KMS-11 (cell line): ENCODE results near the gene ZG16B.

Experiments
- H2AFZ ChIP-seq: fragments of 200-600 bp; sonication (generic); 2 replicates; pipeline ENCODE4 v1.6.1; 2016; ENCODE audit warnings: antibody characterized with exemption, mixed run types, low read depth
- H3K27ac ChIP-seq: fragments of 200-600 bp; sonication (generic); 2 replicates; pipeline ENCODE4 v1.6.1; 2016; ENCODE audit warnings: mild to moderate bottlenecking, mixed run types
- H3K27me3 ChIP-seq: fragments of 200-600 bp; sonication (generic); 2 replicates; pipeline ENCODE4 v1.6.1; 2017; ENCODE audit warnings: mild to moderate bottlenecking, low read depth, mixed run types, moderate library complexity; ENCODE audit not compliant: insufficient read depth
- H3K36me3 ChIP-seq: fragments of 200-600 bp; sonication (generic); 2 replicates; pipeline ENCODE4 v1.6.1; 2017; ENCODE audit warnings: mild to moderate bottlenecking, mixed run types; ENCODE audit not compliant: insufficient read depth
- H3K4me1 ChIP-seq: fragments of 200-600 bp; sonication (generic); 2 replicates; pipeline ENCODE4 v1.6.1; 2016; ENCODE audit warnings: mild to moderate bottlenecking, low read depth, mixed run types; ENCODE audit not compliant: poor library complexity, severe bottlenecking
- H3K4me2 ChIP-seq: fragments of 200-600 bp; sonication (generic); 2 replicates; pipeline ENCODE4 v1.7.0; 2016; ENCODE audit warnings: mild to moderate bottlenecking, mixed run types
- H3K4me3 ChIP-seq: fragments of 200-600 bp; sonication (generic); IDR thresholded peaks from 2 replicates; pipeline ENCODE4 v1.6.1; 2017; ENCODE audit warnings: low read depth, low read length, mixed read lengths; ENCODE audit not compliant: insufficient read depth
- H3K79me2 ChIP-seq: fragments of 200-600 bp; sonication (generic); 2 replicates; pipeline ENCODE4 v1.6.1; 2016; ENCODE audit warnings: low read depth, mixed run types; ENCODE audit not compliant: insufficient read depth
- H3K9ac ChIP-seq: fragments of 200-600 bp; sonication (generic); 2 replicates; pipeline ENCODE4 v1.6.1; 2016; ENCODE audit warnings: mild to moderate bottlenecking, mixed run types
- H4K20me1 ChIP-seq: fragments of 200-600 bp; sonication (generic); 2 replicates; pipeline ENCODE4 v1.6.1; 2016; ENCODE audit warnings: mild to moderate bottlenecking, mixed run types; ENCODE audit not compliant: insufficient read depth
- CTCF ChIP-seq: fragments of 200-600 bp; sonication (generic); conservative IDR thresholded peaks from 2 replicates; pipeline ENCODE4 v1.6.1; 2017; ENCODE audit warnings: low read depth, mild to moderate bottlenecking, antibody characterized with exemption, low read length, moderate library complexity, mixed read lengths

Gene ZG16B

GRCh38 chr16:2799859-2800226 is 30.3 kb upstream of the ZG16B start:
- H3K79me2 ChIP-seq: no peaks in the 10 kb centered on the region
- H4K20me1 ChIP-seq: no peaks in the 10 kb centered on the region; the same call in 1 of the 2 replicates
- no peaks in the 10 kb centered on the region for H3K4me1 ChIP-seq
- no peak overlapping the region for H3K9ac ChIP-seq
- no peak overlapping the region for H3K27ac ChIP-seq
- no peaks in the 10 kb centered on the region for H3K36me3 ChIP-seq
- H3K4me3 ChIP-seq: no peak overlapping the region
- TF ChIP-seq CTCF: no peak
- no peak overlapping the region for H3K4me2 ChIP-seq
- H2AFZ ChIP-seq: no peak overlapping the region
- peaks cover 53% of the 10 kb centered on the region for H3K27me3 ChIP-seq

- Histone ChIP-seq H3K4me1 (no peaks in the 10 kb centered on the region), H3K27ac (no peak overlapping the region), H3K36me3 (no peaks in the 10 kb centered on the region), H3K4me2 (no peak overlapping the region), H3K4me3 (no peak overlapping the region), H3K9ac (no peak overlapping the region), H2AFZ (no peak overlapping the region), H3K79me2 (no peaks in the 10 kb centered on the region), H4K20me1 (no peaks in the 10 kb centered on the region), H3K27me3 (peaks cover 75% of the 10 kb centered on the region)
- no peak for TF ChIP-seq CTCF
These were observed 26.4 kb upstream of the ZG16B start for GRCh38 chr16:2803545-2804195.

GRCh38 chr16:2804728-2805127 is 25.4 kb upstream of the ZG16B start:
- H4K20me1 ChIP-seq: no peaks in the 10 kb centered on the region
- no peak overlapping the region for H3K4me3 ChIP-seq
- H3K36me3 ChIP-seq: no peaks in the 10 kb centered on the region
- H3K4me1 ChIP-seq: no peaks in the 10 kb centered on the region
- H3K27me3 ChIP-seq: peaks cover 82% of the 10 kb centered on the region
- H3K9ac ChIP-seq: no peak overlapping the region
- TF ChIP-seq CTCF: no peak
- no peak overlapping the region for H3K4me2 ChIP-seq
- H3K79me2 ChIP-seq: no peaks in the 10 kb centered on the region
- H2AFZ ChIP-seq: no peak overlapping the region
- H3K27ac ChIP-seq: no peak overlapping the region

GRCh38 chr16:2806286-2806685 is 23.8 kb upstream of the ZG16B start:
- Histone ChIP-seq H3K36me3 (no peaks in the 10 kb centered on the region), H3K4me2 (no peak overlapping the region), H2AFZ (no peak overlapping the region), H3K4me1 (no peaks in the 10 kb centered on the region), H3K27ac (no peak overlapping the region), H4K20me1 (no peaks in the 10 kb centered on the region), H3K79me2 (no peaks in the 10 kb centered on the region), H3K4me3 (no peak overlapping the region), H3K9ac (no peak overlapping the region), H3K27me3 (peaks cover 85% of the 10 kb centered on the region)
- no peak for TF ChIP-seq CTCF
